Activated B cell treated with CpG ODN at 0.5 μM for 24 hours (primary cell): ENCODE measurements around the gene APBA2. TPM values are rescaled to one million over a fixed set of nuclear protein-coding genes. Genes with fewer than 3 reads are reported as not detected.

Source experiments
- ATAC-seq: fragments of 200-7000 bp; cut with Tn5 transposase; one replicate; pipeline ENCODE4 v1.10.0; 2021; ENCODE audit warnings: low read depth, mild to moderate bottlenecking, moderate library complexity
- CTCF ChIA-PET: fragments of 350-600 bp; sonication (Branson Sonifier 250); formaldehyde crosslinking; loops from one replicate; lab custom pipeline; 2021; ENCODE audit warnings: antibody characterized with exemption; lab: Charles Lee
- POLR2A ChIA-PET: fragments of 350-600 bp; sonication (Branson Sonifier 250); formaldehyde crosslinking; loops from one replicate; lab custom pipeline; 2021; ENCODE audit warnings: antibody characterized with exemption; lab: Charles Lee
- DNase-seq: peaks from one replicate; pipeline ENCODE4 v3.0.0; 2022
- H3K27ac Mint-ChIP-seq: one replicate; pipeline ENCODE4 v1.8.0; 2020; ENCODE audit warnings: mixed read lengths
- H3K27me3 Mint-ChIP-seq: one replicate; pipeline ENCODE4 v1.8.0; 2021; ENCODE audit warnings: mixed read lengths
- H3K36me3 Mint-ChIP-seq: one replicate; pipeline ENCODE4 v1.8.0; 2021; ENCODE audit warnings: low read depth, mixed read lengths
- H3K4me1 Mint-ChIP-seq: one replicate; pipeline ENCODE4 v1.8.0; 2021; ENCODE audit warnings: mixed read lengths
- H3K4me3 Mint-ChIP-seq: one replicate; pipeline ENCODE4 v1.8.0; 2020; ENCODE audit warnings: mild to moderate bottlenecking, mixed read lengths
- H3K9me3 Mint-ChIP-seq: one replicate; pipeline ENCODE4 v1.8.0; 2020; ENCODE audit warnings: mixed read lengths
- intact Hi-C: fragments of 100-400 bp; cut with micrococcal nuclease; formaldehyde crosslinking; loops from one replicate; pipeline ENCODE4 v1.15.1; 2024
- total RNA-seq: library from RNA; stranded (reverse); gene quantifications from 2 replicates; pipeline ENCODE4 v1.2.3, GENCODE V29; 2022
- TF ChIP-seq, protein P1 (sequence below): fragments of 200-600 bp; IDR thresholded peaks from one replicate; pipeline ENCODE4 v1.8.0; 2022; ENCODE audit warnings: antibody characterized with exemption, mild to moderate bottlenecking

The APBA2 gene
- total RNA-seq, 1 donor from 2014 or later = not detected

- ChIA-PET POLR2A (no interaction called here), CTCF (no interaction called here)
- Mint-ChIP-seq H3K4me3 (no peak overlapping the region), H3K27ac (no peak overlapping the region), H3K36me3 (no peaks in the 10 kb centered on the region), H3K27me3 (no peaks in the 10 kb centered on the region), H3K9me3 (peaks cover 2% of the 10 kb centered on the region), H3K4me1 (no peaks in the 10 kb centered on the region)
- ATAC-seq (no peak), DNase-seq (no peak)
- TF ChIP-seq, protein P1, sequence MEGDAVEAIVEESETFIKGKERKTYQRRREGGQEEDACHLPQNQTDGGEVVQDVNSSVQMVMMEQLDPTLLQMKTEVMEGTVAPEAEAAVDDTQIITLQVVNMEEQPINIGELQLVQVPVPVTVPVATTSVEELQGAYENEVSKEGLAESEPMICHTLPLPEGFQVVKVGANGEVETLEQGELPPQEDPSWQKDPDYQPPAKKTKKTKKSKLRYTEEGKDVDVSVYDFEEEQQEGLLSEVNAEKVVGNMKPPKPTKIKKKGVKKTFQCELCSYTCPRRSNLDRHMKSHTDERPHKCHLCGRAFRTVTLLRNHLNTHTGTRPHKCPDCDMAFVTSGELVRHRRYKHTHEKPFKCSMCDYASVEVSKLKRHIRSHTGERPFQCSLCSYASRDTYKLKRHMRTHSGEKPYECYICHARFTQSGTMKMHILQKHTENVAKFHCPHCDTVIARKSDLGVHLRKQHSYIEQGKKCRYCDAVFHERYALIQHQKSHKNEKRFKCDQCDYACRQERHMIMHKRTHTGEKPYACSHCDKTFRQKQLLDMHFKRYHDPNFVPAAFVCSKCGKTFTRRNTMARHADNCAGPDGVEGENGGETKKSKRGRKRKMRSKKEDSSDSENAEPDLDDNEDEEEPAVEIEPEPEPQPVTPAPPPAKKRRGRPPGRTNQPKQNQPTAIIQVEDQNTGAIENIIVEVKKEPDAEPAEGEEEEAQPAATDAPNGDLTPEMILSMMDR = no peak
- intact Hi-C loops = no loop called here
These were observed 51.5 kb downstream of the APBA2 start for GRCh38 chr15:28937271-28937670.

DNA sequence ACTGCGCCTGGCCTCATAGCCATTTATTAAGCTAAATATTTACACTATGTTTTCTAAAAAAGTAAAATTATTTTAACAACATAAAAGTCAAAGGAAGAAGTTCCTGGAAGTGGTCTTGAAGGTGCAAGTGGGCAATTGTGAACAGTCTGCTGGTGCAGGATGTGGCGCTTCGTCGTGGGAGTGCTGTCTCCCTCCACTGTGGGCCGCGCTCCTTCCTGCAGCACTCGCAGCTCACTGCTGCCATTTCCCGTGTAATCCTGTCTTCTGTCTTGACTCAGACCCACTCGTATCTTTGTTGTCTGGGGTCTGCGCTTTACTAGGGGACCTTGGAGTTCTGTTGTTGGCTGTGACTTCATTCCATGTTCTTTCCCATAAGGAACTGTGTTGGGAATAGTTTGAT lies 56.3 kb downstream of the APBA2 start:
- H3K27me3 Mint-ChIP-seq = no peaks in the 10 kb centered on the region
- ATAC-seq (no peak), DNase-seq (no peak)
- no peak overlapping the region for H3K4me3 Mint-ChIP-seq
- POLR2A ChIA-PET = no interaction called here
- no peaks in the 10 kb centered on the region for H3K4me1 Mint-ChIP-seq
- H3K36me3 Mint-ChIP-seq = no peaks in the 10 kb centered on the region
- intact Hi-C loops = no loop called here
- TF ChIP-seq, protein P1 = no peak
- no peaks in the 10 kb centered on the region for H3K9me3 Mint-ChIP-seq
- H3K27ac Mint-ChIP-seq = no peak overlapping the region
- CTCF ChIA-PET = no interaction called here

DNA sequence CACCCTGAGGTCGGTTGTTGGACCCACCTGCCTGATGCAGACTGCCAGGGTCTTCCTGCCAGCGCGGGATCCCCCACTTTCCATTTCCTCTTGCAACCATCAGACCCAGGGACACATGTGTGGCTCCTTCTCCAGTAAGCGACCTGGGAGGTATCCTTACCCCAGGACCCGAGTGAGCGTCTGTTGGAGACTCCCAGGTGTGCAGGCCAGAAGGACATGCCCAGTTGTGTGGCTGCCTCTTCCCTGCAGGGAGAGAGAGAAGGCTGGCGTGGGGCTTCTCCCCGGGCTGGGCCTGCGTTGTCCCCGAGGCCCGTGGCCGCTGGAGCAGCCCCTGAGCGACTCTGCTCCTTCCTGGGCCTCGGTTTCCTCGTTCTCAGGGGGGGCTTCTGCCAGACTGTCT lies 56.8 kb downstream of the APBA2 start:
- TF ChIP-seq, protein P1 = no peak
- POLR2A ChIA-PET = no interaction called here
- DNase-seq (no peak), ATAC-seq (no peak)
- H3K36me3 Mint-ChIP-seq = no peaks in the 10 kb centered on the region
- H3K4me1 Mint-ChIP-seq = no peaks in the 10 kb centered on the region
- H3K27me3 Mint-ChIP-seq = no peaks in the 10 kb centered on the region
- no peak overlapping the region for H3K4me3 Mint-ChIP-seq
- no peaks in the 10 kb centered on the region for H3K9me3 Mint-ChIP-seq
- CTCF ChIA-PET = no interaction called here
- H3K27ac Mint-ChIP-seq = no peak overlapping the region
- intact Hi-C loops = no loop called here

- TF ChIP-seq, protein P1 = no peak
- POLR2A ChIA-PET = no interaction called here
- Mint-ChIP-seq H3K4me1 (no peaks in the 10 kb centered on the region), H3K36me3 (no peaks in the 10 kb centered on the region), H3K27ac (no peak overlapping the region), H3K9me3 (no peaks in the 10 kb centered on the region), H3K4me3 (no peak overlapping the region), H3K27me3 (no peaks in the 10 kb centered on the region)
- DNase-seq (no peak), ATAC-seq (no peak)
- CTCF ChIA-PET = no interaction called here
- intact Hi-C loops = no loop called here
These were observed 57.4 kb downstream of the APBA2 start for GRCh38 chr15:28943146-28943545.

DNA sequence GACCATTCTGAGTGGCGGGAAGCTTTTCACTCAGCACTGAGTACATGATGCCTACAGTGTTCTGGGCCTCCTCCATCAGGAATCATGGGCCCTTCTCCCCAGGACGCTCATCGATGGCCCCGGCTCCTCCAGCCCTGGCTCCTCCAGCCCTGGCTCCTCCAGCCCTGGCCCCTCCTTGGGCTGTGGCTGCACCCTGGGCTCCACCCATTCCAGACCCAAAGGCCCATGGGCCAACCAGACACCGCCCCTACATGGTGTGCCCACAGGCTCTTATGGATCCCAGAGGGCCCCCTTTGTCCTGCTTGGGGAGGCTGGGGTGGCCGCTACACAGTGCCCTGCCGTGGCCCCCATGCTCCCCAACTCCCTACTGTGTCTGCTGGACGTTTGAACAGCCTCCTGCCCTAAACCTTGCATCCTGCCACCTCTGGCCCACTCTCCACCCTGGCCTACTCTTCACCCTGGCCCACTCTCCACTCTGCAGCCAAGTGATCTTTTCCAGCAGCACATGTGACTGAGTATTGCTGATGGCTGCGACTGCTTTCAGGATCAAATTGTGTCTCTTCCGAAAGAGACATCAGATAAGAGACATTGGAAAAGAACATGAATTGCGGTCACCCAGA lies 57.9 kb downstream of the APBA2 start:
- no peaks in the 10 kb centered on the region for H3K36me3 Mint-ChIP-seq
- DNase-seq (no peak), ATAC-seq (no peak)
- TF ChIP-seq, protein P1 = no peak
- H3K4me3 Mint-ChIP-seq = no peak overlapping the region
- intact Hi-C loops = no loop called here
- POLR2A ChIA-PET = no interaction called here
- CTCF ChIA-PET = no interaction called here
- H3K27me3 Mint-ChIP-seq = peaks cover under 1% of the 10 kb centered on the region
- no peak overlapping the region for H3K27ac Mint-ChIP-seq
- no peaks in the 10 kb centered on the region for H3K4me1 Mint-ChIP-seq
- H3K9me3 Mint-ChIP-seq = no peaks in the 10 kb centered on the region
